HepG2 (cell line): ENCODE data around the gene ING2. TPM values are rescaled to one million over a fixed set of nuclear protein-coding genes. Genes with fewer than 3 reads are reported as not detected.

Experiments used
- ARNT2 ChIP-seq: sonication (generic); formaldehyde crosslinking; IDR thresholded peaks from 2 replicates; pipeline ENCODE4 v1.8.0; 2022; ENCODE audit warnings: mild to moderate bottlenecking, low read depth, missing genetic modification reagents, moderate library complexity
- ATAD3A ChIP-seq: sonication (generic); formaldehyde crosslinking; IDR thresholded peaks from 2 replicates; pipeline ENCODE4 v1.4.0; 2020; ENCODE audit warnings: missing genetic modification reagents
- EP300 ChIP-seq, 3 experiments: sonication (generic) in 1 of 3; formaldehyde crosslinking in 1 of 3; IDR thresholded peaks; 2 replicates each; pipeline versions ENCODE4 v1.5.1 to v1.6.1; 2011 to 2020; ENCODE audit warnings: low read depth in 2 of 3, low read length in 2 of 3, borderline replicate concordance in 1 of 3, improper control_type of control experiment in 1 of 3, mild to moderate bottlenecking in 1 of 3, missing genetic modification reagents in 1 of 3, moderate library complexity in 1 of 3
- HNRNPUL1 ChIP-seq: fragments of 200-400 bp; formaldehyde crosslinking; IDR thresholded peaks from 2 replicates; pipeline ENCODE4 v1.6.1; 2017; ENCODE audit warnings: low read depth, mild to moderate bottlenecking, low read length, moderate library complexity
- IRX3 ChIP-seq: sonication (generic); formaldehyde crosslinking; IDR thresholded peaks from 2 replicates; pipeline ENCODE4 v1.8.1; 2023; ENCODE audit warnings: mild to moderate bottlenecking, low read depth, missing genetic modification reagents, borderline replicate concordance
- NFKB2 ChIP-seq: sonication (generic); formaldehyde crosslinking; IDR thresholded peaks from 2 replicates; pipeline ENCODE4 v1.4.0; 2020; ENCODE audit warnings: missing genetic modification reagents, borderline replicate concordance
- POGZ ChIP-seq: sonication (generic); formaldehyde crosslinking; IDR thresholded peaks from 2 replicates; pipeline ENCODE4 v1.4.0; 2020; ENCODE audit warnings: mild to moderate bottlenecking, missing genetic modification reagents
- SP5 ChIP-seq: IDR thresholded peaks from 2 replicates; pipeline ENCODE4 v1.6.1; 2016; ENCODE audit warnings: low read depth, borderline replicate concordance
- SPEN ChIP-seq: sonication (generic); formaldehyde crosslinking; IDR thresholded peaks from 2 replicates; pipeline ENCODE4 v1.5.1; 2020; ENCODE audit warnings: low read depth, mild to moderate bottlenecking, missing genetic modification reagents
- SRSF1 ChIP-seq: fragments of 200-400 bp; formaldehyde crosslinking; optimal IDR thresholded peaks from 2 replicates; pipeline ENCODE3; 2017; ENCODE audit warnings: mild to moderate bottlenecking, low read depth, low read length, moderate library complexity
- ZNF232 ChIP-seq: sonication (generic); formaldehyde crosslinking; IDR thresholded peaks from 2 replicates; pipeline ENCODE4 v1.4.0; 2020; ENCODE audit warnings: missing genetic modification reagents, borderline replicate concordance
- ZNF317 ChIP-seq: sonication (generic); formaldehyde crosslinking; IDR thresholded peaks from 2 replicates; pipeline ENCODE4 v1.5.0; 2020; ENCODE audit warnings: mild to moderate bottlenecking, missing genetic modification reagents
- ZNF326 ChIP-seq: sonication (generic); formaldehyde crosslinking; IDR thresholded peaks from 2 replicates; pipeline ENCODE4 v1.4.0; 2020; ENCODE audit warnings: missing genetic modification reagents, borderline replicate concordance
- ZNF446 ChIP-seq: sonication (generic); formaldehyde crosslinking; IDR thresholded peaks from 2 replicates; pipeline ENCODE4 v1.5.0; 2020; ENCODE audit warnings: mild to moderate bottlenecking, missing genetic modification reagents
- ZNF614 ChIP-seq: IDR thresholded peaks from 2 replicates; pipeline ENCODE4 v1.6.1; 2018; ENCODE audit warnings: missing biosample characterization, missing genetic modification reagents, inconsistent platforms, borderline replicate concordance
- ZNF672 ChIP-seq: sonication (generic); formaldehyde crosslinking; IDR thresholded peaks from 2 replicates; pipeline ENCODE4 v1.8.1; 2022; ENCODE audit warnings: missing genetic modification reagents
- ZNF772 ChIP-seq: sonication (generic); formaldehyde crosslinking; IDR thresholded peaks from 2 replicates; pipeline ENCODE4 v1.5.0; 2020; ENCODE audit warnings: mild to moderate bottlenecking, missing genetic modification reagents
- polyA plus RNA-seq, 8 experiments: library from polyadenylated mRNA; depleted of rRNA in 3 of 8; stranded (reverse) in 7 of 8; unstranded in 1 of 8; fragments of >200 nt; fragmentation: Illumina TruSeq in 4 of 8; extraction: Trizol in 4 of 8; gene quantifications; 2 replicates each; pipeline versions ENCODE4 v1.2.1 to v1.2.3, GENCODE V29; 2011 to 2016; ENCODE audit warnings: low read depth in 4 of 8, missing spikeins in 1 of 8, mixed read lengths in 1 of 8; ENCODE audit not compliant: insufficient read depth in 1 of 8
- total RNA-seq, 5 experiments: library from RNA; depleted of rRNA; stranded (reverse); fragments of >200 nt; fragmentation: Illumina TruSeq; extraction: Trizol; gene quantifications; 2 replicates each; pipeline ENCODE4 v1.2.3, GENCODE V29; 2016; ENCODE audit warnings: low read depth in 1 of 5
- TF ChIP-seq, protein P1 (sequence below): sonication (generic); formaldehyde crosslinking; IDR thresholded peaks from 2 replicates; pipeline ENCODE4 v1.4.0; 2020; ENCODE audit warnings: mild to moderate bottlenecking, missing genetic modification reagents
- TF ChIP-seq, protein P2 (sequence below): sonication (generic); formaldehyde crosslinking; IDR thresholded peaks from 2 replicates; pipeline ENCODE4 v1.5.0; 2020; ENCODE audit warnings: mild to moderate bottlenecking, missing genetic modification reagents
- TF ChIP-seq, protein P3 (sequence below): sonication (generic); formaldehyde crosslinking; IDR thresholded peaks from 2 replicates; pipeline ENCODE4 v1.8.1; 2023; ENCODE audit warnings: mild to moderate bottlenecking, missing genetic modification reagents

Gene ING2
- total and polyA plus RNA-seq, 2 of the 13 experiments (the other 11 are each of a cell fraction or from before 2014, with no cell fraction given): 6.6 to 12.4 TPM

DNA sequence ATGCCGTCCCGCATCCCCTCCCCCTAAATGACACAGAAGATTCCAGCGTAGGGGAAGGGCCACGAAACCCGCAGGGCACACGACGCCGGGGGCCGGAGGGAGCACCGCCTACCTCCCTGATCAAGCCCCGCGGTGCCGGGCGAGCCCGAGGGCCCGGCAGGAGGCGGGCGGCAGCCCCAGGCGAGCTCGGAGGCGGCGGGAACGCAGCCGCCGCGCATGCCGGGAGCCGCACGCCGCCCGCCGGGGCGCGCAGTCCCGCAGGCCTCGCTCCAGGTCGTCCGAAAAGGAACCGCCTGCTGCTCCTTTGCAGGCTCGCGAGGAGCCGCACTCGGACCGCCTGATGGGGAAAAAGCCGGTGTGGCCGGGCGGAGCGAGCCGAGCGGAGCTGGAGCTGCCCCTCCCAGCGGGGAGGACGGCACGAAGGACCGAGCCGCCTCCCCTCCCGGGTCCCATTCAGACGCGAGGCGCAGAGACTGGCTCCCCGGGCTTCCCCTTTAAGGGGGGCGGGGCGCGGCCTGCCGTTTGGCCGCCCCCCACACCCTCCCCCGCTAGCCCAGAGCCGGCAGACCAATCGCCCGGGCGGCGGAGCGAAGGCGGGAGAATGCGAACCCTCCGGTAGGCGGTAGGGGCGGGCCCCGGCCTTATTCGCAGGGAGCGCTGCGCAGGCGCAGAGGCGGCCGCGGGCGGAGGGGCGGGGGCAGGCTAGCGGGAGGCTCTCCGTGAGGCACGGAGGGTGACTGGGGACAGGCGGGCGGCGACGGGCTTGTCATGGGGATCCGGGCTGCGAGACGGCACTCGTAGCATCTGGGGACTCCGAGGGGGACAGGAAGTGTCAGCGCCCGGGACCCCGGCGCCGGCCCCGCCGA, 561 bp upstream of the ING2 start (continued):
- TF ChIP-seq, protein P1, sequence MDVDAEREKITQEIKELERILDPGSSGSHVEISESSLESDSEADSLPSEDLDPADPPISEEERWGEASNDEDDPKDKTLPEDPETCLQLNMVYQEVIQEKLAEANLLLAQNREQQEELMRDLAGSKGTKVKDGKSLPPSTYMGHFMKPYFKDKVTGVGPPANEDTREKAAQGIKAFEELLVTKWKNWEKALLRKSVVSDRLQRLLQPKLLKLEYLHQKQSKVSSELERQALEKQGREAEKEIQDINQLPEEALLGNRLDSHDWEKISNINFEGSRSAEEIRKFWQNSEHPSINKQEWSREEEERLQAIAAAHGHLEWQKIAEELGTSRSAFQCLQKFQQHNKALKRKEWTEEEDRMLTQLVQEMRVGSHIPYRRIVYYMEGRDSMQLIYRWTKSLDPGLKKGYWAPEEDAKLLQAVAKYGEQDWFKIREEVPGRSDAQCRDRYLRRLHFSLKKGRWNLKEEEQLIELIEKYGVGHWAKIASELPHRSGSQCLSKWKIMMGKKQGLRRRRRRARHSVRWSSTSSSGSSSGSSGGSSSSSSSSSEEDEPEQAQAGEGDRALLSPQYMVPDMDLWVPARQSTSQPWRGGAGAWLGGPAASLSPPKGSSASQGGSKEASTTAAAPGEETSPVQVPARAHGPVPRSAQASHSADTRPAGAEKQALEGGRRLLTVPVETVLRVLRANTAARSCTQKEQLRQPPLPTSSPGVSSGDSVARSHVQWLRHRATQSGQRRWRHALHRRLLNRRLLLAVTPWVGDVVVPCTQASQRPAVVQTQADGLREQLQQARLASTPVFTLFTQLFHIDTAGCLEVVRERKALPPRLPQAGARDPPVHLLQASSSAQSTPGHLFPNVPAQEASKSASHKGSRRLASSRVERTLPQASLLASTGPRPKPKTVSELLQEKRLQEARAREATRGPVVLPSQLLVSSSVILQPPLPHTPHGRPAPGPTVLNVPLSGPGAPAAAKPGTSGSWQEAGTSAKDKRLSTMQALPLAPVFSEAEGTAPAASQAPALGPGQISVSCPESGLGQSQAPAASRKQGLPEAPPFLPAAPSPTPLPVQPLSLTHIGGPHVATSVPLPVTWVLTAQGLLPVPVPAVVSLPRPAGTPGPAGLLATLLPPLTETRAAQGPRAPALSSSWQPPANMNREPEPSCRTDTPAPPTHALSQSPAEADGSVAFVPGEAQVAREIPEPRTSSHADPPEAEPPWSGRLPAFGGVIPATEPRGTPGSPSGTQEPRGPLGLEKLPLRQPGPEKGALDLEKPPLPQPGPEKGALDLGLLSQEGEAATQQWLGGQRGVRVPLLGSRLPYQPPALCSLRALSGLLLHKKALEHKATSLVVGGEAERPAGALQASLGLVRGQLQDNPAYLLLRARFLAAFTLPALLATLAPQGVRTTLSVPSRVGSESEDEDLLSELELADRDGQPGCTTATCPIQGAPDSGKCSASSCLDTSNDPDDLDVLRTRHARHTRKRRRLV (CRISPR knock-in tag): 0 out of 2 replicates have a peak, but pooled peaks have one; percentile 17
- peak; percentile 80 for TF ChIP-seq SRSF1
- TF ChIP-seq ZNF317 (CRISPR knock-in tag): peak; percentile 15; the same call in 1 of the 2 replicates
- TF ChIP-seq ZNF446 (CRISPR knock-in tag): peak; percentile 85; the same call in 1 of the 2 replicates
- 0 out of 2 replicates have a peak, but pooled peaks have one; percentile 67 for TF ChIP-seq ZNF232 (CRISPR knock-in tag)
- peak; percentile 53; the same call in 1 of the 2 replicates for TF ChIP-seq POGZ (CRISPR knock-in tag)
- peak; percentile 62; the same call in 1 of the 2 replicates for TF ChIP-seq SP5 (CRISPR knock-in tag)
- no peak for TF ChIP-seq ZNF326
- peak; percentile 10 to 12; a peak in 1 of 4 replicates for TF ChIP-seq EP300 (IDR thresholded peaks at IDR 0.05; ENCODE audit: low read depth in 2 of 2, low read length in 2 of 2)
- TF ChIP-seq EP300 (CRISPR knock-in tag; IDR thresholded peaks at IDR 0.05; ENCODE audit: borderline replicate concordance): no peak
- 0 out of 2 replicates have a peak, but pooled peaks have one; percentile 65 for TF ChIP-seq ARNT2 (CRISPR knock-in tag)
- peak; percentile 68; the same call in 1 of the 2 replicates for TF ChIP-seq HNRNPUL1
- peak; percentile 76 for TF ChIP-seq SPEN (CRISPR knock-in tag)
- no peak for TF ChIP-seq ATAD3A (CRISPR knock-in tag)
- peak; percentile 65; the same call in 1 of the 2 replicates for TF ChIP-seq NFKB2 (CRISPR knock-in tag)
- TF ChIP-seq ZNF672 (CRISPR knock-in tag): peak; percentile 78
- TF ChIP-seq, protein P2, sequence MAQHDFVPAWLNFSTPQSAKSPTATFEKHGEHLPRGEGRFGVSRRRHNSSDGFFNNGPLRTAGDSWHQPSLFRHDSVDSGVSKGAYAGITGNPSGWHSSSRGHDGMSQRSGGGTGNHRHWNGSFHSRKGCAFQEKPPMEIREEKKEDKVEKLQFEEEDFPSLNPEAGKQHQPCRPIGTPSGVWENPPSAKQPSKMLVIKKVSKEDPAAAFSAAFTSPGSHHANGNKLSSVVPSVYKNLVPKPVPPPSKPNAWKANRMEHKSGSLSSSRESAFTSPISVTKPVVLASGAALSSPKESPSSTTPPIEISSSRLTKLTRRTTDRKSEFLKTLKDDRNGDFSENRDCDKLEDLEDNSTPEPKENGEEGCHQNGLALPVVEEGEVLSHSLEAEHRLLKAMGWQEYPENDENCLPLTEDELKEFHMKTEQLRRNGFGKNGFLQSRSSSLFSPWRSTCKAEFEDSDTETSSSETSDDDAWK: no peak
- peak; percentile 69 for TF ChIP-seq ZNF772 (CRISPR knock-in tag)
- TF ChIP-seq, protein P3, sequence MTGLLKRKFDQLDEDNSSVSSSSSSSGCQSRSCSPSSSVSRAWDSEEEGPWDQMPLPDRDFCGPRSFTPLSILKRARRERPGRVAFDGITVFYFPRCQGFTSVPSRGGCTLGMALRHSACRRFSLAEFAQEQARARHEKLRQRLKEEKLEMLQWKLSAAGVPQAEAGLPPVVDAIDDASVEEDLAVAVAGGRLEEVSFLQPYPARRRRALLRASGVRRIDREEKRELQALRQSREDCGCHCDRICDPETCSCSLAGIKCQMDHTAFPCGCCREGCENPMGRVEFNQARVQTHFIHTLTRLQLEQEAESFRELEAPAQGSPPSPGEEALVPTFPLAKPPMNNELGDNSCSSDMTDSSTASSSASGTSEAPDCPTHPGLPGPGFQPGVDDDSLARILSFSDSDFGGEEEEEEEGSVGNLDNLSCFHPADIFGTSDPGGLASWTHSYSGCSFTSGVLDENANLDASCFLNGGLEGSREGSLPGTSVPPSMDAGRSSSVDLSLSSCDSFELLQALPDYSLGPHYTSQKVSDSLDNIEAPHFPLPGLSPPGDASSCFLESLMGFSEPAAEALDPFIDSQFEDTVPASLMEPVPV (CRISPR knock-in tag): peak; percentile 72
- peak; percentile 50; the same call in 1 of the 2 replicates for TF ChIP-seq ZNF614 (CRISPR knock-in tag)
- TF ChIP-seq IRX3 (CRISPR knock-in tag): peak; percentile 46; the same call in 1 of the 2 replicates
